ENCODE results near the gene MOB1B. TPM values are rescaled to one million over a fixed set of nuclear protein-coding genes. Genes with fewer than 3 reads are reported as not detected.
A peak's percentile ranks its signal among the peaks of the same experiment; 100 is the strongest.

The MOB1B gene
- total and polyA plus RNA-seq, 5 donors = 5.6 to 26.2 (median 18.7) TPM

DNA sequence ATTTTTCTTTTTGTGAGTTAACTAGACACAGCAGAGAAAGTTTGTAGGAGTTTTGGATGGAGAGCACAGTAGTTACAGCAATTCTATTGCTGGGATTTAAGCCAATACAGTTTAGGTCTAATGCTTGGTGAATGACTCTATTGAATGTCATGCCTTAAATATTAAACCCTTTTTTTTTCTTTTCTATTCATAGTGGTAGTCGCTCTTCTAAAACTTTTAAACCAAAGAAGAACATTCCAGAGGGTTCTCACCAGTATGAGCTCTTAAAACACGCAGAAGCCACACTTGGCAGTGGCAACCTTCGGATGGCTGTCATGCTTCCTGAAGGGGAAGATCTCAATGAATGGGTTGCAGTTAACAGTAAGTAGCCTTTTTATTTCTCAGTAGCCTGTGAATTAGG lies 56.5 kb downstream of the MOB1B start:
- Histone ChIP-seq H3K27me3 (ENCODE audit: control insufficient read depth, insufficient read depth) (no peaks in the 10 kb centered on the region), H3K4me3 (ENCODE audit: low read length) (no peak overlapping the region), H3K27ac (ENCODE audit: low read length) (no peak overlapping the region), H3K4me1 (ENCODE audit: control insufficient read depth, insufficient read depth, low read length) (no peaks in the 10 kb centered on the region), H3K9me3 (ENCODE audit: control insufficient read depth, low read length) (no peaks in the 10 kb centered on the region)
- 76% methylated on average over 3 of the region's 3 CpGs for WGBS
- DNase-seq = no peak
- ATAC-seq = no peak
- intact Hi-C loops (cut with DNase I) = no loop called here

DNA sequence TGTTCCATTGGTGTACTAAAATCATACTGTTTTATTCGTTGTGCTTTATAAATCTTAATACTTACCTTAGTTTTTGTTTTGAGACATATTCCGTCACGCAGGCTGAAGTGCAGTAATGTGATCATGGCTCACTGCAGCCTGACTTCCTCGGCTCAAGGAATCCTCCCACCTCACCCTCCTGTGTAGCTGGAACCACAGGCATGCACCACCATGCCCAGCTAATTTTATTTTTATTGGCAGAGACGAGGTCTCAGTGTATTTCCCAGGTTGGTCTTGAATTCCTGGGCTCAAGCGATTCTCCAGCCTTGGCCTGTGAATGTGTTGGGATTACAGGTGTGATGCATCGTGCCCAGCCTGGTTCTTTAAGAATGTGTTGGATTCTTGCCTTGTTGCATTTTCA lies 66.9 kb downstream of the MOB1B start:
- Histone ChIP-seq H3K27ac (ENCODE audit: low read length) (no peak overlapping the region), H3K9me3 (ENCODE audit: control insufficient read depth, low read length) (no peaks in the 10 kb centered on the region), H3K27me3 (ENCODE audit: control insufficient read depth, insufficient read depth) (no peaks in the 10 kb centered on the region), H3K4me3 (ENCODE audit: low read length) (no peak overlapping the region), H3K4me1 (ENCODE audit: control insufficient read depth, insufficient read depth, low read length) (no peaks in the 10 kb centered on the region)
- WGBS = 89% methylated on average over 7 of the region's 7 CpGs
- intact Hi-C loops (cut with DNase I) = no loop called here
- no peak for DNase-seq
- no peak for ATAC-seq

GRCh38 chr4:70976252-70976651 lies 74.1 kb downstream of the MOB1B start:
- 83% methylated on average over 3 of the region's 3 CpGs for WGBS
- no peak for ATAC-seq
- no peak overlapping the region for H3K4me3 ChIP-seq (ENCODE audit: low read length)

GRCh38 chr4:70979445-70980008 lies 77.4 kb downstream of the MOB1B start:
- ATAC-seq (no peak), DNase-seq (no peak)
- Histone ChIP-seq H3K4me1 (ENCODE audit: control insufficient read depth, insufficient read depth, low read length) (no peaks in the 10 kb centered on the region), H3K9me3 (ENCODE audit: control insufficient read depth, low read length) (no peaks in the 10 kb centered on the region), H3K27ac (ENCODE audit: low read length) (no peak overlapping the region), H3K4me3 (ENCODE audit: low read length) (no peak overlapping the region), H3K27me3 (ENCODE audit: control insufficient read depth, insufficient read depth) (no peaks in the 10 kb centered on the region)
- WGBS = 73% methylated on average over 1 of the region's 1 CpG
- intact Hi-C loops (cut with DNase I) = no loop called here

More at GRCh38 chr4:70976252-70976651, 74.1 kb downstream of the MOB1B start:
- H3K4me1 ChIP-seq (ENCODE audit: control insufficient read depth, insufficient read depth, low read length) = no peaks in the 10 kb centered on the region
- DNase-seq = no peak
- no peak overlapping the region for H3K27ac ChIP-seq (ENCODE audit: low read length)
- intact Hi-C loops (cut with DNase I) = no loop called here
- no peaks in the 10 kb centered on the region for H3K9me3 ChIP-seq (ENCODE audit: control insufficient read depth, low read length)
- H3K27me3 ChIP-seq (ENCODE audit: control insufficient read depth, insufficient read depth) = no peaks in the 10 kb centered on the region

GRCh38 chr4:70980196-70980595 lies 78.0 kb downstream of the MOB1B start:
- Histone ChIP-seq H3K4me1 (ENCODE audit: control insufficient read depth, insufficient read depth, low read length) (no peaks in the 10 kb centered on the region), H3K27me3 (ENCODE audit: control insufficient read depth, insufficient read depth) (no peaks in the 10 kb centered on the region), H3K27ac (ENCODE audit: low read length) (no peak overlapping the region), H3K9me3 (ENCODE audit: control insufficient read depth, low read length) (no peaks in the 10 kb centered on the region), H3K4me3 (ENCODE audit: low read length) (no peak overlapping the region)
- ATAC-seq = no peak
- intact Hi-C loops (cut with DNase I) = no loop called here
- DNase-seq = no peak

DNA sequence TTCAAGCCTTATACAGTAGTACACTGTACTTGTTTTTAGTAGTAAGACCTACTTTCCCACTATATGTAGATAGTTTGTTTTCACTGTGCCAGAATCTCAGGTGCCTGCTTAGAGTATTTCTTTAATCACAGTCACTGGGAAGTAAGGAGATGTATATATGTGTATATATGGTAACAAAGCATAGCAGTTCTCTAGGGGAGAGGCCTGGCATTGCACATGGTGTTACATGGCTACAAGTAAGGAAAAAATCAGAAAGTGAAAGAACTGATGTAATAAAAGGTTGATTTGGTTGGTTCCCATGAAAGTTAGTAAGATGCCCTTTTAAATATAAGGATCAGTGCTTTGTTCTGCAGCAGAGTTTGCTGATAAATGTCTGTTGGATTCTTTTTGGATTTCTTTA lies 81.9 kb downstream of the MOB1B start:
- intact Hi-C loops (cut with DNase I) = no loop called here
- ATAC-seq = no peak
- no peaks in the 10 kb centered on the region for H3K4me1 ChIP-seq (ENCODE audit: control insufficient read depth, insufficient read depth, low read length)

DNA sequence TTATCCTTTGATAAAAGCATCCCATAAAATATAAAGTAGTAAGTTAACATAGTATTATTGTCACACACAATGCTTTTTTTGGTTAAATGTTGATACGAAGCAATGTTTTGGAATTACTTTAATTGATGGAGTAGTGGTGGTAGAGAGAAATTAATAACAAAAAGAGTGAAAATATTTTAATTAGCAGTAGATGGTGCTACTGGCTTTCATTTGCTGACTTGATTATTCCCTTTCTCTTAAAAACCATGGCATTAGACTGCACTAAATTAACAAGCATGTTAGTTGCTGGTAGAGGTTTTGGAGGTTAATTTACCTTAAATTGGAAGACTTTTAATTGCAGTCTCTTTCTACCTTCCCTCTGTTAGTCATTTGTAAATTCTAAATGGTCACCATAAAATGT lies 82.4 kb downstream of the MOB1B start:
- ATAC-seq = no peak
- H3K4me3 ChIP-seq (ENCODE audit: low read length) = no peak overlapping the region
- no peak overlapping the region for H3K27ac ChIP-seq (ENCODE audit: low read length)
- no peaks in the 10 kb centered on the region for H3K27me3 ChIP-seq (ENCODE audit: control insufficient read depth, insufficient read depth)
- intact Hi-C loops (cut with DNase I) = no loop called here
- DNase-seq = no peak
- H3K4me1 ChIP-seq (ENCODE audit: control insufficient read depth, insufficient read depth, low read length) = no peaks in the 10 kb centered on the region
- no peaks in the 10 kb centered on the region for H3K9me3 ChIP-seq (ENCODE audit: control insufficient read depth, low read length)
- 90% methylated on average over 1 of the region's 1 CpG for WGBS

More for the DNA sequence above, 81.9 kb downstream of the MOB1B start:
- Histone ChIP-seq H3K4me3 (ENCODE audit: low read length) (no peak overlapping the region), H3K27me3 (ENCODE audit: control insufficient read depth, insufficient read depth) (no peaks in the 10 kb centered on the region), H3K27ac (ENCODE audit: low read length) (no peak overlapping the region), H3K9me3 (ENCODE audit: control insufficient read depth, low read length) (no peaks in the 10 kb centered on the region)
- no peak for DNase-seq

DNA sequence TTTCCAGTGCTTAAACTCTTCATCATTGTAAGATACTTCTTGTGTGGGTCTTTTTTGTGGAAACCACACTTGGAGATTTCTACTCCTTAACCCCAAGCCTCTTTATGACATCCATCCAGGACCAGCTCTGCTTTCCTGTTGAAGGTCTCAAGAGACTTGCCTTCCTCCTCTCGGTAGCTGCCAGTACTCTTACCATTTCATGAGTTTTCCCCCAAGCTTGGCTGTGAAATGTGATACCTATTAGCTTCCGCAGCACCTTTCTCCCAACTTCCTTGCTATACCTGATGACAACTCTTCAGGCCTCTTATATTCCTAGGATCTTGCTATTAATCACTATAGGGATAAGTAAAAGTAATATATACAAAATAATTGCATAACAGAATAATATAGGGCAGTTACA lies 89.4 kb downstream of the MOB1B start:
- no peaks in the 10 kb centered on the region for H3K27me3 ChIP-seq (ENCODE audit: control insufficient read depth, insufficient read depth)
- no peaks in the 10 kb centered on the region for H3K9me3 ChIP-seq (ENCODE audit: control insufficient read depth, low read length)
- intact Hi-C loops (cut with DNase I) = loop anchor here in 3 of 4 donors (10.0 kb wide), 2 partner anchors 147 to 157 kb away; partner anchors contain the start of gene GRSF1 (in 2 of the 3)
- ATAC-seq (no peak), DNase-seq (no peak)
- peaks cover 3% of the 10 kb centered on the region for H3K4me1 ChIP-seq (ENCODE audit: control insufficient read depth, insufficient read depth, low read length)
- 76% methylated on average over 2 of the region's 2 CpGs for WGBS
- no peak overlapping the region for H3K4me3 ChIP-seq (ENCODE audit: low read length)
- H3K27ac ChIP-seq (ENCODE audit: low read length) = no peak overlapping the region

DNA sequence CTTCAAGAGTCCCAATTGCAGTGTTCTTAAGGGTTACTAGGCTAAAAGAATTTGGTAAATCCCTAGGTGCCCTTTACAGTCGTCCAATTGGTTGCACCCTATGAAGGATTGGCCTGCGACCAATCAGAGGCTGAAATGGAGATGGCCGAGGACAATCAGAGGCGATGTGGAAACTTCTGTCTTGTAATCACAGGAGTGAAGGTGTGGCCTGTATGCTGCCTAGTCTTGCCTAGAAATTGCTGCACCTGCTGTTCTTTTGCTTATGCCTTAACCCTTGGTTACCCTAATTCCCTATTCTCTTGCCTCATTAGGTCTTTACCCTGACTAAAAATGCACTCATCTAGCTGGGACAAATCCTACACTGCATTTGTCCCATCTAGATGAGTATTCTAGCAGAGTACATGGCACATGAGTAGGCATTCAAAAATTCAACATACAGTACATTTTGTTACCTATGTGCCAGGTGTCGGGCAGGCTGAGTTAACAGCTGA lies 90.3 kb downstream of the MOB1B start:
- no peaks in the 10 kb centered on the region for H3K27me3 ChIP-seq (ENCODE audit: control insufficient read depth, insufficient read depth)
- no peaks in the 10 kb centered on the region for H3K9me3 ChIP-seq (ENCODE audit: control insufficient read depth, low read length)
- ATAC-seq (no peak), DNase-seq (no peak)
- peak overlapping the region; percentile 84 for H3K27ac ChIP-seq (ENCODE audit: low read length)
- H3K4me3 ChIP-seq (ENCODE audit: low read length) = peak overlapping the region; percentile 80
- intact Hi-C loops (cut with DNase I) = loop anchor here in 3 of 4 donors (10.0 kb wide), 2 partner anchors 148 to 158 kb away; partner anchors contain the start of gene GRSF1 (in 2 of the 3)
- WGBS = 73% methylated on average over 5 of the region's 5 CpGs
- H3K4me1 ChIP-seq (ENCODE audit: control insufficient read depth, insufficient read depth, low read length) = peaks cover 3% of the 10 kb centered on the region

DNA sequence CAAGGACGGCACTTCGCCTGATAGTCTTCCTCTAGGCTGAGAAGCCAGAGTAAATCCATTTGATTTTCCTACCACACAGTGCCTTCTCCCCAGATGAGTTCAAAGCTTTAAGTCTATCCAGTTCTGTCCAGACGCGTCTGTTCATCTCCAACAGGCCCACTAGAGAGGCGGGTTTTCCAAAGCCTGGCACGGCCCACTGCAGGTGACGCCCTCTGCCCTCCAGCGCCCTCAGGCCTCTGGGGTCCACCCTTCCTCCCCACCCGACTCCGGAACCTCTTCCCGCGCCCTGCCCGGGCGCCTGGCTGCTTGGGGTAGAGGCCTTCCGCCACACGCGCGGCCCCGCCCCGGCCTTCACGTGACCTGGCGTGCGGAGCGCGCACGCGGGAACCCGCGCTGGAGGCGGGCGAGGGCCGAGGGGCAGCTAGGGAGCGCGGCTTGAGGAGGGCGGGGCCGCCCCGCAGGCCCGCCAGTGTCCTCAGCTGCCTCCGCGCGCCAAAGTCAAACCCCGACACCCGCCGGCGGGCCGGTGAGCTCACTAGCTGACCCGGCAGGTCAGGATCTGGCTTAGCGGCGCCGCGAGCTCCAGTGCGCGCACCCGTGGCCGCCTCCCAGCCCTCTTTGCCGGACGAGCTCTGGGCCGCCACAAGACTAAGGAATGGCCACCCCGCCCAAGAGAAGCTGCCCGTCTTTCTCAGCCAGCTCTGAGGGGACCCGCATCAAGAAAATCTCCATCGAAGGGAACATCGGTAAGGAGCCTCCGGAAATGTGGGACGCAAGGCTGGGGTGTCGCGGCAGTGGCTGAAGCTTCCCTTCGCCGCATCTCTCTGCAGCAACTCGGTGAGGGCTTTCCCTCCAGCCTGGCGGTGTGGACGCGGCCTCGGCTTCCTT lies 91.3 kb downstream of the MOB1B start, which contains the start of gene DCK:
TSS of gene DCK (plus strand) at position 469 of the 888 bp plus-strand sequence. CDS start at position 656, 187 bp downstream.
- intact Hi-C loops (cut with DNase I) = loop anchor here in 3 of 4 donors (10.0 kb wide), 2 partner anchors 149 to 159 kb away; partner anchors contain the start of gene GRSF1 (in 2 of the 3)
- Histone ChIP-seq H3K4me3 (ENCODE audit: low read length) (peak within 1 kb of the TSS; percentile 80), H3K9me3 (ENCODE audit: control insufficient read depth, low read length) (no peaks in the 10 kb centered on the region), H3K27me3 (ENCODE audit: control insufficient read depth, insufficient read depth) (no peaks in the 10 kb centered on the region), H3K27ac (ENCODE audit: low read length) (peak within 1 kb of the TSS; percentile 84), H3K4me1 (ENCODE audit: control insufficient read depth, insufficient read depth, low read length) (peaks cover 3% of the 10 kb centered on the region)
- DNase-seq (peak; percentile 93 to 97 (median 97)), ATAC-seq (peak; percentile 100)
- WGBS = under 1% methylated on average over 74 of the region's 74 CpGs

GRCh38 chr4:70994069-70994366 lies 91.8 kb downstream of the MOB1B start:
- intact Hi-C loops (cut with DNase I) = loop anchor here in 3 of 4 donors (10.0 kb wide), 2 partner anchors 149 to 159 kb away; partner anchors contain the start of gene GRSF1 (in 2 of the 3)
- no peak for DNase-seq
- Histone ChIP-seq H3K27me3 (ENCODE audit: control insufficient read depth, insufficient read depth) (no peaks in the 10 kb centered on the region), H3K4me1 (ENCODE audit: control insufficient read depth, insufficient read depth, low read length) (peaks cover 3% of the 10 kb centered on the region), H3K9me3 (ENCODE audit: control insufficient read depth, low read length) (no peaks in the 10 kb centered on the region), H3K27ac (ENCODE audit: low read length) (peak overlapping the region; percentile 49), H3K4me3 (ENCODE audit: low read length) (peak overlapping the region; percentile 80)
- WGBS = 2% methylated on average over 11 of the region's 11 CpGs
- ATAC-seq = no peak

All from right cardiac atrium (tissue), 5 donors.